CD4-positive, alpha-beta T cell treated with Interleukin-4 for 1 hour (primary cell): ENCODE data around the gene TRIM33.

Experiments used
- DNase-seq, 2 donors: peaks; one replicate each; pipeline ENCODE4 v3.0.0-alpha.2; 2020 to 2022

TRIM33 gene

GRCh38 chr1:114346480-114347029 lies 164.4 kb downstream of the TRIM33 start:
- DNase-seq, result peak; percentile 95 to 97

GRCh38 chr1:114345930-114346479 lies 165.0 kb downstream of the TRIM33 start:
- DNase-seq, result no peak

- DNase-seq, result no peak
These were observed 166.3 kb downstream of the TRIM33 start for GRCh38 chr1:114344656-114345055.
